ENCODE measurements around the gene PKD2L1. TPM values are rescaled to one million over a fixed set of nuclear protein-coding genes. Genes with fewer than 3 reads are reported as not detected.
A peak's percentile ranks its signal among the peaks of the same experiment; 100 is the strongest.
"Not testable (repeated sequence)": the region's sequence is repeated elsewhere in the genome, so short reads cannot be mapped to it uniquely, and the experiment has no call there.

The PKD2L1 gene
- total RNA-seq (not detected), polyA plus RNA-seq (not detected)
- long read RNA-seq, donor 1: 0 reads
- long read RNA-seq, donor 2: 0 reads
- long read RNA-seq, donor 3: 0 reads
- long read RNA-seq, donor 4: 0 reads

GRCh38 chr10:100330079-100330478 is at the start of gene PKD2L1:
Gene PKD2L1, minus strand, starts transcription at chr10:100330228. Its CDS starts 125 bp downstream, at chr10:100330103.
- 48% methylated on average over 5 of the region's 5 CpGs for WGBS
- no peak for ATAC-seq
- Histone ChIP-seq H3K9me3 (ENCODE audit: control insufficient read depth, low read length) (no peaks in the 10 kb centered on the region), H3K27ac (ENCODE audit: low read length) (no peak within 1 kb of the TSS), H3K4me1 (ENCODE audit: control insufficient read depth, insufficient read depth, low read length) (no peaks in the 10 kb centered on the region), H3K27me3 (ENCODE audit: control insufficient read depth, insufficient read depth) (no peaks in the 10 kb centered on the region), H3K4me3 (ENCODE audit: low read length) (no peak within 1 kb of the TSS)
- DNase-seq: no peak
- intact Hi-C loops (cut with DNase I): loop anchor here in 1 of 4 donors (10.0 kb wide), 1 partner anchor 175 kb away; no protein-coding TSS in a partner anchor

DNA sequence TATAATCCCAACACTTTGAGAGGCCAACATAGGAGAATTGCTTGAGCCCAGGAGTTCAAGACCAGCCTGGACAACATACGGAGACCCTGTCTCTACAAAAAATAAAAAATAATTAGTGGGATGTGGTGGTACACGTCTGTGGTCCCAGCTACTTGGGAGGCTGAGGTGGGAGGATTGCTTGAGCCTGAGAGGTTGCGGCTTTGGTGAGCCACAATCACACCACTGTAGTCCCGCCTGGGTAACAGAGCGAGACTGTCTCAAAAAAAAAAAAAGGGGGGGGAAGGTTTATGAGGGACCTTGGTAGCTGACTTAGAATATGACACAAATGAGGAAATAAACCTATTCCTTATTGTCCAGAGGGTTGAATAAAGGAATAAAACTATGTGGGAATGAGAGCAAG is 47.8 kb upstream of the PKD2L1 start:
- intact Hi-C loops (cut with DNase I): no loop called here
- Histone ChIP-seq H3K27ac (ENCODE audit: low read length) (no peak overlapping the region), H3K4me3 (ENCODE audit: low read length) (no peak overlapping the region), H3K27me3 (ENCODE audit: control insufficient read depth, insufficient read depth) (no peaks in the 10 kb centered on the region), H3K4me1 (ENCODE audit: control insufficient read depth, insufficient read depth, low read length) (peaks cover 3% of the 10 kb centered on the region), H3K9me3 (ENCODE audit: control insufficient read depth, low read length) (no peaks in the 10 kb centered on the region)
- no peak for ATAC-seq
- WGBS: 90% methylated on average over 5 of the region's 5 CpGs
- no peak for DNase-seq

DNA sequence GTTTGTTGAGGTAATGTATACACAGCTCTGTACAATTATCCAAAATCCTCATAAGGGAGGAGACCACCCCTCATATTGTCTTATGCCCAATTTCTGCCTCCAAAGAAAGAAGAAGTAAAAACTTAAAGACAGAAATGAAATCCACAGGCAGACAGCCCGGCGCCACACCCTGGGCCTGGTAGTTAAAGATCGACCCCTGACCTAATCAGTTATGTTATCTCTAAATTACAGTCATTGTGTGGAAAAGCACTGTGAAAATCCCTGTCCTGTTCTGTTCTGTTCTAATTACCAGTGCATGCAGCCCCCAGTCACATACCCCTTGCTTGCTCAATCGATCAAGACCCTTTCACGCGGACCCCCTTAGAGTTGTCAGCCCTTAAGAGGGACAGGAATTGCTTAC is 46.6 kb upstream of the PKD2L1 start:
- H3K27me3 ChIP-seq (ENCODE audit: control insufficient read depth, insufficient read depth); ATAC-seq; H3K27ac ChIP-seq (ENCODE audit: low read length); DNase-seq; intact Hi-C loops (cut with DNase I); H3K9me3 ChIP-seq (ENCODE audit: control insufficient read depth, low read length); H3K4me1 ChIP-seq (ENCODE audit: control insufficient read depth, insufficient read depth, low read length); H3K4me3 ChIP-seq (ENCODE audit: low read length): not testable (repeated sequence)
- 81% methylated on average over 6 of the region's 6 CpGs for WGBS

GRCh38 chr10:100374677-100375353 is 44.8 kb upstream of the PKD2L1 start:
- intact Hi-C loops (cut with DNase I); H3K27me3 ChIP-seq (ENCODE audit: control insufficient read depth, insufficient read depth); DNase-seq; H3K27ac ChIP-seq (ENCODE audit: low read length); H3K9me3 ChIP-seq (ENCODE audit: control insufficient read depth, low read length); ATAC-seq; H3K4me1 ChIP-seq (ENCODE audit: control insufficient read depth, insufficient read depth, low read length): not testable (repeated sequence)
- H3K4me3 ChIP-seq (ENCODE audit: low read length): peak overlapping the region; percentile 74
- 83% methylated on average over 7 of the region's 7 CpGs for WGBS

DNA sequence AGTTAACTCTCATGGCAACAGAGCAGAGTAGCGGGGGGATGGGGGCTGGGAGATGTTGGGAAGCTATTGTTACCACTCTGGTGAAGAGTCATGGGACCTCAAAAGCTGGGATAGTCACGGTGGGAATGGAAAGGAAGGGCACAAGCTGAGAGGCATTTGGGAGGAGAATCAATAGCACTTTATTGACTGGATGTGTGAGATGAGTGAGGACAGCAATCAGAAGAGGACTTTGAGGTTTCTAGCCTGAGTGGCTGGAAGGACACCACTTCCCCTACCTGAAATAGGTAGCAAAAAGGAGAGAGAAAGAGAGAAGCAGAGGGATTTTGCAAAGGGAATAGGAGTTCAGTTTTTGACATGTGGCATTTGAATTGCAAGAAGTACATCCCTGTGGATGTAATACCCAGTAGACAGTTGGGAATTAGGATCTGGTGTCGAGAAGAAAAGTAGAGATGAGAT is 44.2 kb upstream of the PKD2L1 start:
- no peak for ATAC-seq

DNA sequence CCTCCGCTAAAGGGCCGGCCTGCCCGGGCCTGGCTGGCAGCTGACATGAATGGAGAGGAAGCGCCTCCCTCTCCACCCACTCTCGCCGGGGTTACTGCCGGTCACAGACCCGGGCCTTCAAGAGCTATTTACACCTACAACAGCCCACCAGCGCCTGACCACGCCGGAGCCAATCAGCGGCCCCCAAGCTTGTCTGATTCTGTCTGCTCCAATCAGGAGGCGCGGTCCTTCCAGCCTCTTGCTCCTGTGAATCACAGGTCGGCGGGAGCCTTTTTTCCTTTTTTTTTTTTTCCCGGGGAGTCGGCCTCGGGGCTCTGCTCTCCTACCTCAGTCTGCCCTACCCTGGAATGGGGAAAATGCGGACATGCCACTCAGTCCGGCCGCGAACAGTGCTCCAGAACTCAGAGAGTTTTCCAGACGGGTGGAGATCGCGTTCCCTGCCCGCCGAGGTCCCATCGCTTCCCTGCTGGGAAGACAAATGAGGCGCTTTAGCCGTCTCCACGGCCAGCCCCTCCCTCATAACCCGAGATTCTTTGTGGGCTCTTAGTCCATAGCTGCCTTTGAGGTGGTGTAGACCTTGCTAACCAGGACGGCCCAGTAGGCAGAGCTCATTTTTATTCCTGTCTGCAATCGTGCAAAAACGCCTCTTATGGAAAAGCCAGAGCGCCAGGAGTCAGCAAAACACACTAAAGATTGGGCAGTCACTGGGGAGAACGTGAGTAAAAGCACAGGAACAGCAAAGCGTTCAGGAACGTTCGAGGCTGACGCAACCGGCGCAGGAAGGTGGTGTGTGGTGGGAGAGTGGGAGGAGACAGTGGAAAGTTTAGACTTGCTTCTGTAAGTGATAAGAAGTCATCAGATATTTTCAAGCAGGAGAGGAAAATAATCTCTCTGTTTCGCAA is 43.5 kb upstream of the PKD2L1 start:
- intact Hi-C loops (cut with DNase I): no loop called here
- Histone ChIP-seq H3K27me3 (ENCODE audit: control insufficient read depth, insufficient read depth) (no peaks in the 10 kb centered on the region), H3K27ac (ENCODE audit: low read length) (peak overlapping the region; percentile 99), H3K9me3 (ENCODE audit: control insufficient read depth, low read length) (no peaks in the 10 kb centered on the region), H3K4me1 (ENCODE audit: control insufficient read depth, insufficient read depth, low read length) (peaks cover 4% of the 10 kb centered on the region), H3K4me3 (ENCODE audit: low read length) (peak overlapping the region; percentile 74)
- DNase-seq: peak; percentile 97 to 98 (median 98)
- peak; percentile 97 for ATAC-seq
- WGBS: under 1% methylated on average over 45 of the region's 45 CpGs

More for the DNA sequence above, 44.2 kb upstream of the PKD2L1 start:
- WGBS: 15% methylated on average over 3 of the region's 3 CpGs
- intact Hi-C loops (cut with DNase I): no loop called here
- Histone ChIP-seq H3K27ac (ENCODE audit: low read length) (peak overlapping the region; percentile 99), H3K27me3 (ENCODE audit: control insufficient read depth, insufficient read depth) (no peaks in the 10 kb centered on the region), H3K9me3 (ENCODE audit: control insufficient read depth, low read length) (no peaks in the 10 kb centered on the region), H3K4me1 (ENCODE audit: control insufficient read depth, insufficient read depth, low read length) (peaks cover 4% of the 10 kb centered on the region), H3K4me3 (ENCODE audit: low read length) (peak overlapping the region; percentile 74)
- DNase-seq: no peak

DNA sequence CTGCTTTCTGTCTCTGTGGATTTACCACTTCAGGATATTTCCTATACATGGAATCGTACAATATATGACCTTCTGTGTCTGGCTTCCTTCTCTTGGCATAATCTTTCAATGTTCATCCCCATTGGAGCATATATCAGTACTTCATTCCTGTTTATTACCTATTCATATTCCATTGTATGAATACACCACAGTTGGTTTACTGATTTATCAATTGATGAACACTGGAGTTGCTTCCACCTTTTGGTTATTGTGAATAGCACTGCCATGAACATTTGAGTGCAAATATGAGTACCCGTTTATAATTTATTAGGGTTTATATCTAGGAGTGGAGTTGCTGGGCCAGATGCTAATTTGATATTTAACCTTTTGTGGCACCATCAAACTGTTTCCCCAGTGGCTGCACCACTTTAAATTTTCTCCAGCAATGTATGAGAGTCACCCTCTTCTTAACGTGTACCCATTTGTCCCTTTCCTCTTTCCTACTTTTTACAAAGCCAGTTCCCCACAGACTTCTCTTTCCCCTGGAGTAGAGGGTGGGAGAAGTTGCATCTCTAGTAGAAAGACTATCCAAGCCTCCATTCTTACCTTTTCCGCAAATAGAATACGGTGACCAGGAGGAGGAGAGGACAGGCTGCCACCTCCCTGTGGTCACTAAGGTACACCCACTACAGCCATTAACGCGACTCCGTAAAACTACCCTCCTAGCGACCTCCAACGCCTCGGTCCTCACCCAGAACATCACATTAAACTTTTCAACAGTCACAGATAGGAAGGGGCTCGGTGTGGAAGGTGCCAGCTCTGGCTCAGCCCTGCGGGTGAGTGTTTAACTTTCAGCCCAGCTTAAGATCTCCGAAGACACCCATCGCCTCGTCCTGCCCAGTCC is 42.6 kb upstream of the PKD2L1 start:
- no peak for DNase-seq
- Histone ChIP-seq H3K27me3 (ENCODE audit: control insufficient read depth, insufficient read depth) (no peaks in the 10 kb centered on the region), H3K9me3 (ENCODE audit: control insufficient read depth, low read length) (no peaks in the 10 kb centered on the region), H3K4me1 (ENCODE audit: control insufficient read depth, insufficient read depth, low read length) (peaks cover 4% of the 10 kb centered on the region), H3K4me3 (ENCODE audit: low read length) (peak overlapping the region; percentile 74), H3K27ac (ENCODE audit: low read length) (peak overlapping the region; percentile 72)
- WGBS: 18% methylated on average over 16 of the region's 16 CpGs
- ATAC-seq: no peak
- intact Hi-C loops (cut with DNase I): no loop called here

- H3K9me3 ChIP-seq (ENCODE audit: control insufficient read depth, low read length): no peaks in the 10 kb centered on the region
- H3K4me3 ChIP-seq (ENCODE audit: low read length): no peak overlapping the region
- peak overlapping the region; percentile 78 for H3K27ac ChIP-seq (ENCODE audit: low read length)
- 76% methylated on average over 10 of the region's 10 CpGs for WGBS
- ATAC-seq (no peak), DNase-seq (no peak)
- no peaks in the 10 kb centered on the region for H3K27me3 ChIP-seq (ENCODE audit: control insufficient read depth, insufficient read depth)
- H3K4me1 ChIP-seq (ENCODE audit: control insufficient read depth, insufficient read depth, low read length): peaks cover 4% of the 10 kb centered on the region
- intact Hi-C loops (cut with DNase I): no loop called here
Measured at GRCh38 chr10:100371482-100372027, 41.5 kb upstream of the PKD2L1 start.

DNA sequence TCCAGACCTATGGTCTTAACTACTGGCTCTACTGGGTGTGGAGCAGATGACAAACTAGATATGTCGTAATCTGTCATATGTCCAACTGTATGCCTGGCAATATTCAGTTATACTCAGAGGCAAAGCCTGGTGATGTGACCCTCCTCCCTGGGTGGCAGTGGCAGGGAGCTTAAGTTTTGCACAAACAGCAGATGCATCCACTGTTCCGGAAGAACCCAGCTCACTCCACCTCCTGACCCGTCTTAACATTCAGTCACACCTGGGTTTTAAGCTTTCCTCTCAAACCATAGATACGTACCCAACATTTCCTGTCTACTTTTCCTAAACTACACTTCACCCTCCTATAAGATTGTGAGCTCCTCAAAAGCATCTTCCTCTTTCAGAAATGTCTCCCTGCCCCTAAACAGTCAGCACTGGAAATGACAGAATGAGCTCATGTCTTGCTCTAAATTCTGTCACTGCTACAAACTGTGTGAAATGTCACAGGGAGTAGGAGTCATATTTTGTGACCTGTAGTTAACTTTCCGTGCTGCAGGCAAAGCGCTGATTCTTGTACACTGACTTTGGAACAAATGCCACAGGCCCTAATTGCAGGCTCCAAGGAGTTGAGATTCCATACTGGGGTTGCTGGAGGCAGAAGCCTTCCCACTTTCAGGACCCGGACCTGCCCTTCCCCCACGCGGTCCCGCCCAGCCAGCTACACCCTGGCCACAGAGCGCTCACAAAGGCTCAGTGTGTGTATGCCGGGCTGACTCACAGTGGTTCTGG is 40.9 kb upstream of the PKD2L1 start:
- 23% methylated on average over 12 of the region's 12 CpGs for WGBS
- H3K4me1 ChIP-seq (ENCODE audit: control insufficient read depth, insufficient read depth, low read length): peaks cover 4% of the 10 kb centered on the region

GRCh38 chr10:100368721-100369120 is 38.7 kb upstream of the PKD2L1 start:
- ATAC-seq (no peak), DNase-seq (no peak)
- H3K4me1 ChIP-seq (ENCODE audit: control insufficient read depth, insufficient read depth, low read length): peaks cover 7% of the 10 kb centered on the region
- no peak overlapping the region for H3K4me3 ChIP-seq (ENCODE audit: low read length)
- intact Hi-C loops (cut with DNase I): no loop called here
- no peaks in the 10 kb centered on the region for H3K27me3 ChIP-seq (ENCODE audit: control insufficient read depth, insufficient read depth)
- no peaks in the 10 kb centered on the region for H3K9me3 ChIP-seq (ENCODE audit: control insufficient read depth, low read length)
- no peak overlapping the region for H3K27ac ChIP-seq (ENCODE audit: low read length)

More for the DNA sequence above, 40.9 kb upstream of the PKD2L1 start:
- Histone ChIP-seq H3K27me3 (ENCODE audit: control insufficient read depth, insufficient read depth) (no peaks in the 10 kb centered on the region), H3K27ac (ENCODE audit: low read length) (peak overlapping the region; percentile 78), H3K4me3 (ENCODE audit: low read length) (no peak overlapping the region), H3K9me3 (ENCODE audit: control insufficient read depth, low read length) (no peaks in the 10 kb centered on the region)
- intact Hi-C loops (cut with DNase I): no loop called here
- ATAC-seq (peak; percentile 81 to 87), DNase-seq (peak; percentile 94 to 95 (median 94))

Measured in right cardiac atrium (tissue), 5 donors.